GM04503 (cell line): Measurements from ENCODE around the gene TTC28.
A peak's percentile ranks its signal among the peaks of the same experiment; 100 is the strongest.
"Not testable (repeated sequence)": the region's sequence is repeated elsewhere in the genome, so short reads cannot be mapped to it uniquely, and the experiment has no call there.

ENCODE experiments used
- DNase-seq: peaks from one replicate; pipeline ENCODE4 v3.0.0-alpha.2; 2012; ENCODE audit warnings: low read depth

Gene TTC28

GRCh38 chr22:28557184-28557583 is 122.5 kb downstream of the TTC28 start:
- no peak for DNase-seq

GRCh38 chr22:28553108-28553866 is 126.4 kb downstream of the TTC28 start:
- not testable (repeated sequence) for DNase-seq

GRCh38 chr22:28548406-28548805 is 131.2 kb downstream of the TTC28 start:
- no peak for DNase-seq

GRCh38 chr22:28547132-28547842 is 132.4 kb downstream of the TTC28 start:
- DNase-seq = peak; percentile 90

- DNase-seq = no peak
These were observed 135.2 kb downstream of the TTC28 start for GRCh38 chr22:28544431-28544868.

GRCh38 chr22:28542980-28543621 is 136.5 kb downstream of the TTC28 start:
- DNase-seq = no peak

- DNase-seq = no peak
These were observed 138.5 kb downstream of the TTC28 start for GRCh38 chr22:28541137-28541536.

GRCh38 chr22:28538922-28539321 is 140.7 kb downstream of the TTC28 start:
- DNase-seq = no peak

- not testable (repeated sequence) for DNase-seq
These were observed 149.1 kb downstream of the TTC28 start for GRCh38 chr22:28530565-28530964.

- not testable (repeated sequence) for DNase-seq
These were observed 150.5 kb downstream of the TTC28 start for GRCh38 chr22:28529144-28529543.

GRCh38 chr22:28521451-28521850 is 158.2 kb downstream of the TTC28 start:
- DNase-seq = no peak

- no peak for DNase-seq
These were observed 165.3 kb downstream of the TTC28 start for GRCh38 chr22:28514321-28514821.

- DNase-seq = not testable (repeated sequence)
These were observed 167.3 kb downstream of the TTC28 start for GRCh38 chr22:28512387-28512786.

- DNase-seq = no peak
These were observed 171.7 kb downstream of the TTC28 start for GRCh38 chr22:28507896-28508295.

- no peak for DNase-seq
These were observed 173.5 kb downstream of the TTC28 start for GRCh38 chr22:28506150-28506535.

- no peak for DNase-seq
These were observed 174.1 kb downstream of the TTC28 start for GRCh38 chr22:28505416-28506149.

- no peak for DNase-seq
These were observed 179.6 kb downstream of the TTC28 start for GRCh38 chr22:28500006-28500405.

GRCh38 chr22:28498044-28498443 is 181.6 kb downstream of the TTC28 start:
- DNase-seq = no peak

GRCh38 chr22:28497188-28497587 is 182.5 kb downstream of the TTC28 start:
- no peak for DNase-seq

GRCh38 chr22:28491289-28491688 is 188.4 kb downstream of the TTC28 start:
- DNase-seq = not testable (repeated sequence)

GRCh38 chr22:28488825-28489224 is 190.8 kb downstream of the TTC28 start:
- DNase-seq = no peak

- no peak for DNase-seq
These were observed 195.0 kb downstream of the TTC28 start for GRCh38 chr22:28484662-28485061.
